Epithelial cell of prostate (primary cell): ENCODE measurements around the gene REG1A.

Experiments
- DNase-seq: peaks from one replicate; pipeline ENCODE4 v3.0.0-alpha.2; 2011; ENCODE audit warnings: low read depth, low spot score
- H3K27ac ChIP-seq: fragments of 450-650 bp; 2 replicates; pipeline ENCODE4 v1.5.1; 2017; ENCODE audit warnings: mild to moderate bottlenecking

Gene REG1A

DNA sequence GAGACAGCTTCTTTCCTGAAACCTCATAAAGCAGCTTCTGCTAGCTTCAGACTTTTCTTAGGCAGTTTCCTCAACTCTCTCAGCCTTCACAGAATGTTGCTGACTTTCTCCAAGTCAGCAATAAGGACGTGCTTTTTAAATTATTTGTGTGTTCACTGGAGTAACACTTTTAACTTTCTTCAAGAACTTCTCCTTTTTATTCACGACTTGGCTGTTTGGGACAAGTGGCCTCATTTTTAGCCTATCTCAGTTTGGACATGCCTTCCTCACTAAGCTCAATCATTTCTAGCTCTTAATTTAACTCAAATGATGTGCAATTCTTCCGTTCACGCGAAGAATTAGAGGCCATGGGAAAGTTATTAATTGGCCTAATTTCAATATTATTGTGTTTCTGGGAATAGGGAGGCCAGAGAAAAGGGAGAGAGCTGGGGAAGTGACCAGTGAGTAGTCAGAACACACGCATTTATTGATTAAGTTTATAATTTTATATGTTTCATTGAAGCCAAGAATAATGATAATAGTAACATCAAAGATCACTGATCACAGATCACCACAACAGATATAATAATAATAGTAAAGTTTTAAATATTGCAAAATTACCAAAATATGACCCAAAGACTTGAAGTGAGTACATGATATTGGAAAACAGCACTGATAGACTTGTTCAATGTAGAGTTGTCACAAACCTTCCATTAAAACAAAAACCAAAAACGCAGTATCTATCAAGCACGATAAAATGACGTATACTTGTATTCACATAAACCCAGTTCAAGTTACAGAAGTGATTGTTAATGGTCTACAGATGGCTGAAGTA is 4.8 kb downstream of the REG1A start:
- no peak overlapping the region for H3K27ac ChIP-seq
- no peak for DNase-seq

DNA sequence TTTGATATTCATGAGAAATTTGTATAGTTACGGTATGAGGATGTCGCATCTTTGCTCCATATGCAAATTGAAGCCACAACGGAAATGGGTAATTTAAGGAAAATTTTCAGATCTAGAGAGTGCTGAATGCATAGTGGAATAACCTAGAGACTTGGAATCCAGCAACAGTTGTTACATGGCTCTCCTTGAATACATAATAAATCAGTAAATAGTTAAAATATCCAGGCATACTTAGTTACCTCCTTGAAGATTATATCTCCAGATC is 5.4 kb downstream of the REG1A start:
- DNase-seq: no peak
- no peak overlapping the region for H3K27ac ChIP-seq

DNA sequence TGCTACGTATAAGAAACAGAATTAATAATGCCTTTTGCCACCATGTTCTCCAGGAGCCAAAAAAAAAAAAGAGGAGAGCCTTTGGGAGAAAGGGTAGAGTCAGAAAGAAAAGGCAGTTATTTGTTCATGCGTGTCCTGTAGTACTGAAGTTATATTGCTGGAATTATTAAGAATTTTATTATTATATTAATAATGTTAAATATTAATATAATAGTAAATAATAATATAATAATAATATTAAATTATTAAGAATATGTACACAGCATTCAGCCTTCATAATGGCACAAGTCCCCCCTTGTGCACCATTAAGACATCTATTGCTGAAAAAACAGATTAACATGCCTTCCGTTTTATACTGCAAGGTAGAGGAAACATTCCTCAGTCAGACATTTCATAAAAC is 8.1 kb downstream of the REG1A start:
- no peak for DNase-seq
- no peak overlapping the region for H3K27ac ChIP-seq

DNA sequence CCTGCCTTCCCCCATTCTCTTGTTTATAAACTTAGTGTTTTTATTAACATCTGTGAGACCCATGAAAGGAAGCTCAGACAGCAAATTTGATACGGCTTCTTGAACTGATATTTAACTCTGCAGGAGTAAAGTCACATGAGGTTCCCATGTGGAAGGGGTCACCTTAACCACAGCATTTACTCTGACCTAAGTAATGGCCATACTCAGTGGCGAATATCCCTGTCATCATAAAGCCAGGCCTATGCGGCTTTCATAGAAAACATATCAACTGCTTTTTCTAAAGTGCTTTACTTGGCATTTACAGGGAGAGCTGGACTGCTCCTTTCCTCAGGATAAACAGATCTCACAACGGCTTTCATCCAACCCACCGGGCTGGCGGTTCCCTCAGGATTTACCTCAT is 9.0 kb downstream of the REG1A start:
- H3K27ac ChIP-seq: no peak overlapping the region
- no peak for DNase-seq

DNA sequence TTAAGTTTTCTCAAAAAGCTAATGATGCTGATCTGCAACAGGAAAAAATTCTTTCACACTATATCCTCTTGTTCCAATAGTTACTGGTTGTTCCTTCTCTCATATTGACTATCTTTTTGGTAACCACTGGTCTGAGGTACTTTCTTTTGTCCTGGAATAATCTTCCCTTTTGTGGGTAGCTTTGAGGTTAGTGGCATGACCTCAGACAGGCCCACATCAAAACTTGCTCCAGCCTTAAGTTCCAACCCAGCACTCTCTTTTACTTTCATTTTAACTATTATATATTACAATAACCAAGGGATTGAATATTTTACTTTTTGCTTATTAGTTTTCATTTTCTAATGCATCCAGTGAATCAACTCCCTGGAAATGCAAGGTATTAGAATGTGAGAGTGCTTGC is 9.5 kb downstream of the REG1A start:
- no peak for DNase-seq
- no peak overlapping the region for H3K27ac ChIP-seq

DNA sequence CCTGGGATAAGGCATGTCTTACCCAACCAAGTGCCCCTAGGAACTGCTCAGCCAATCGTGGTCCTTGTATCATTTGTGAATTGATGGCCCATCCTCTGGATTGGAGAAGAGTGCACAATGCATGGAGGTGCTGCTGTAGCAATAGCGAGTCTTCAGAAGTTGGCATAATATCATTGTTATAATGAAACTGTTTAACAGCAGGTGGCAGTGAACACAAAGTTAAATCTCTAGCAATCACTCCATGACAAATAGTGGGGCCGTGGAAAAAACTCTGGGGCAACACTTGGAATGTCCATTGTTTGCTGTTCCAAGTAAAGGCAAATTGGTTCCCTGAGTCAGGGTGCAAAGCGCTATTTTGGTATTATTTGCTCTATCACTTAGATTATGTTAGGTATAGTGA is 11.4 kb downstream of the REG1A start:
- no peak for DNase-seq
- H3K27ac ChIP-seq: no peak overlapping the region

DNA sequence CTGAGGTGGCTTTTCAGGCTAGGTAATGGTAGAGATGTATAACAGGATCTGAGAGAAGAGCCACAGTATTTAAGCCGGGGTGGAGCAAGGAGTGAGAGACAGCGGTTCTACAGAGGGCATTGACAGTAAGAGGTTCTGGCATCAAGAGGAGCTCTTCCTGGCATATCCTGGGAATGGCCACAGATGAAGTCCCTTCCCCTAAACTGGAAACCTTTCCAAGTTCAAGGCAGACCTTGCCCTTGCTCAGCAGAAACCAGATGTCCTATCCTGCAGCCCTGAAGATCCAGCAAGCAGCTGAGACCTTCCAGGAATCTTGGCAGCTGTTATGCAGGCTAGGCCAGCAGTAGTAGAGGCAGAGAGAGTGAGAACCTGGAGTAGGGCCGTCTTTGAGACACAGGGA is 18.1 kb downstream of the REG1A start:
- no peak overlapping the region for H3K27ac ChIP-seq
- DNase-seq: no peak

DNA sequence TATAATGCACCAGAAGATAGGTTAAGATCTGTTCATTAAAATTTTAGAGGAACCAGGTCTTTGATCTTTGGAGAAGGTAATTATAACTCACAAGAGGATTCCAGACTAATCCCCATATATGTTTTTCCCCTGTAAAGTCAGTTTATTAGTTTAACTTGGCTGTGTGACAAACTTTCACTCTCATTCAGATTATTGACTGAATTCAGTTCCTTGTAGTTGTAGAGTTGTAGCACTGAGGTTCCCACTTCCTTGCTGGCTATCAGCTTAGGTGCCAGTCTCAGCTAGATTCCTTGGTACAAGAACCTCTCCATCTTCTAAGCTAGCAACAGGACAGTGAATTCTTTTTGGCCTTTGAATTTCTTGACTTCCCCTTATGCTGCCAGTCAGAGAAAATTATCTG is 19.1 kb downstream of the REG1A start:
- no peak for DNase-seq
- H3K27ac ChIP-seq: no peak overlapping the region

DNA sequence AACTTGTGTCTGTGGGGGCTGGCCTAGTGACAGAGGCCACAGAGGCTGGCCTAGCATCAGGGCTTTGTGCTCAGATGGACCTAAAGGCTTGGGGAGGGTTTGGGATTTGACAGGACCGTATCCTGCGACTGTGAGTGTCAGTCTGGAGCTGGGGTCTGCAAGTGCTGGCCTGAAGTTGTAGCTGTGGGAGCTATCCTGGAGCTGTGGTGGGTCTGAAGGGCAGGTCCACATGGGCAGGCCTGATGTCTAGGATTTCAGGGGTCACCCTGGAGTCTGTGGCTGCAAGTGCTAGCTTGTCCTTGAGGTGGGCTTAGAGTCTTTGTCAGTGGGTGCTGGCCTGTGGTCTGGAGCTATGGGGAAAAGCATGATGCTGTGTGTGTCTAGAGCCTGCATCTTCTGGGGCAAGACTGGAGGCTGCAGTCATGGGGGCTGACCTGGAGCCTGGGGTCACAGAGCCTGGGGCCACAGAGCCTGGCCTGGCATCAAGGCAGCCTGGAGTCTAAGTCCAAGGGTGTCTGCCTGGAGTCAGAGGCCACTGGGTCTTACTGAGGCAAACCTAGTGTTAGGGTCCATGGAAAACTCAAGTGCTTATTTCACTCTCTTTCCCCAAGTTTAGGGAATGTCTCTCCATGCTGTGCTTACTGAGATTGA is 35.7 kb downstream of the REG1A start:
- DNase-seq: no peak
- H3K27ac ChIP-seq: no peak overlapping the region

DNA sequence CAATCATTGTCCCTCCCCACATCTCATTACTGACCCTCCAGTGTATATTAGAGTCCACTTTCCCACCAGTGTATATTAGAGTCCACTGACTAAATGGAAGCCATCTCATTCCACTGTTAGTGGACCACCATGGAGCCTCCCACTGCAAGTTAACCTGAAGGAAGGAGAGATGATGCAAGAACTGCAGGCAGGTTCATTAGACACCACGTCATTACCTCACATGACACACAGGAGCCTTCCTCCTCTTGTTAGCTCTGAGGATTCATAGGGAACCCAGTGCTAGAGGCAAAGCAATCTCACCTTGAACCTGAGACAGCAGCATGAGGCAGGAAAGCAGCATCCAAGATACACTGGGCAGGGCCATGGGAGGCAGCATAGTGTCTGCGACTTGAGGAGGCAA is 38.7 kb downstream of the REG1A start:
- H3K27ac ChIP-seq: no peak overlapping the region
- DNase-seq: no peak

DNA sequence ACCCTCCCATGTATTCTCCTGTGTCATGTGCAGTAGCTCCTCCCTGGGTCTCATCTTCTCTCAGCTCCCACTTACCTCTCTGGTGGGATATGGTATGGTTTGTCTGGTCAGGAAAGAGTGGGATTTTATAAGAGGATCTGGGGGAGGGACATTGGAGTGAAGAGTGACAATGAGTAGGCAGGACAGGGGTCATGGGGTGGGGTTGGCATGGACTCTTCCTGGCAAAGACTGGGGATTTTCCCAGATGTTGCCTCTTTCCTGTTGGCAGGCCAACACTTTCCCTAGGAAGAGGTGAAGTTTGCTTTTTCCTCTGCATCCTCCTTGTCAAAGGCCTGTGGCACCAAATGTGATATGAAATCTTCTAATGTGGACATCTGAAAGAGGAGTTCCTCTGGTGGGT is 39.4 kb downstream of the REG1A start, which contains the start of gene REG3A:
Gene REG3A (minus strand): TSS at position 101 of the 400 bp plus-strand sequence. CDS start 348 bp downstream, outside the sequence.
- DNase-seq: no peak
- H3K27ac ChIP-seq: no peak within 1 kb of the TSS

DNA sequence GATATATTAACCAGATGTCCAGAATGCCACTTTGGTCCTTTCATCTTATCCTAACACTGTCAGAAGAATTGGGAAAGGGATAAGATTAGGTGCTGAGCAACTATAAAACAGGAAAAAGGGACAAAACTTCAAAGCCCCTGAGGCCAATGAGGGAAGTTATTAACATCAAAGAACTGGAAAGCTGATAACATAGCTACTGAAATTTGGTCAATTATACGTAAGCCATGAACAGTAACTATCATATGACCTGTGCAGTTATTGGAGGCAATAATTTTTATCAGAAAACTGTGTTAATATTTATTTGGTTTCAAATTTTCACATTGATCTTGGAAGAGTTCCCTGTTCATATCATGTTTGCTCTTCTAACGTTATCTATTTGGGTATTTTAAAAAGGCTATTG is 41.8 kb downstream of the REG1A start:
- DNase-seq: no peak
- H3K27ac ChIP-seq: no peak overlapping the region

DNA sequence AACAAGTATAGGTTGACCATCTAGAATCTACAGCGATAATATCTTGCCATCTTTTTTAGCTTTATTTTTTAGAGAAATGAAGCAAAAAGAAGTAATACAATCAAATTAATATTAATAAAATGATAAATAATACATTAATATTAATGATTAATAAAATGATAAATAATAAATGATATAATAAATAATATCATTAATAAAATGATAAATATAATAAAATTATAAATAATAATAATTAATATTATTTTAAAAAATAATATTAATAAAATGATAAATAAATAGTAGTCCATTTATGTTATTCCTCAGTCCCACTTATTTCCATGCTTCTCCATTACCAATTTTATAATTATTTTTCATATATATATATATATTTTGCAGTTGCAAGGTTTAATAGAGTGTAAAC is 42.5 kb downstream of the REG1A start:
- H3K27ac ChIP-seq: no peak overlapping the region
- DNase-seq: no peak

DNA sequence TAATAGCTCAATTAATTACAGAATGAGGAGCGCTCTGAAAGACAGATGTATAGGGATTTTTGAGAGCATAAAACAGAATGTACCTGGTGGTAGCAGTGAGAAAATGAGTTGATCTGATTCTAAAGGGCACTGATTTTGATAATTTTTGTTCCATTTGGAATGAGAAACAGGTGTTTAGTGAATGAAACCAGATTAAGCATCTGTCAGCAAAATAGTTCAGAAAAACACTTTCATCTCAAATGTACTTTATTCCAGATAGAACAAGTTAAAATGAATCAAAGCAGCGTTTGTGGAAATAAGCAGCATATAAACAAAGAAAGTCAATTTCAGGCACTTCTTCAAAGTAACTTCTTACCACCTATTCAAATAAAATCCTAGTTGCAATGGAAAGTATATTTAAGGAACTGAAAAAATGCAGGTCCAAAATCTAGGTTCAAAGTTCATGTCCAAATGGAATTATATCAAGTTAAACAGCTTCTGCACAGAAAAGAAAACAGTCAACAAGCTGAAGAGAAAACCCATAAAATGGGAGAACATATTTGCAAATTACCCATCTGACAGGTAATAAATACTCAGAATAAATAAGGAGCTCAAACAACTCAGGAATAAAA is 51.2 kb downstream of the REG1A start:
- no peak overlapping the region for H3K27ac ChIP-seq
- DNase-seq: no peak
